ENCODE measurements around the gene ZNF281. TPM values are rescaled to one million over a fixed set of nuclear protein-coding genes. Genes with fewer than 3 reads are reported as not detected.

Gene ZNF281
- total RNA-seq, 4 donors from 2014 or later = 10.4 to 14.1 (median 12.4) TPM

- TF ChIP-seq CTCF (IDR thresholded peaks at IDR 0.05) (no peak), POLR2A (IDR thresholded peaks at IDR 0.05; ENCODE audit: low read depth) (no peak), EP300 (IDR thresholded peaks at IDR 0.05) (no peak), POLR2AphosphoS5 (IDR thresholded peaks at IDR 0.05) (no peak)
- H3K36me3 ChIP-seq = no peaks in the 10 kb centered on the region
- no peak for DNase-seq (ENCODE audit: extremely low spot score)
- intact Hi-C loops (cut with DNase I) = no loop called here
- 79% methylated on average over 5 of the region's 5 CpGs for WGBS
- no peak overlapping the region for H3K4me3 ChIP-seq
- H3K27ac ChIP-seq (replicated peaks in 1 of 4) = no peak overlapping the region
- H3K9me3 ChIP-seq = no peaks in the 10 kb centered on the region
- no peaks in the 10 kb centered on the region for H3K27me3 ChIP-seq
- H3K4me1 ChIP-seq = peaks cover 0 to 7% (median 0%) of the 10 kb centered on the region in 4 donors
Measured at GRCh38 chr1:200364831-200365230, 45.0 kb downstream of the ZNF281 start.

- H3K27me3 ChIP-seq = no peaks in the 10 kb centered on the region
- intact Hi-C loops (cut with DNase I) = no loop called here
- WGBS = 77% methylated on average over 2 of the region's 2 CpGs
- no peak for TF ChIP-seq CTCF (IDR thresholded peaks at IDR 0.05)
- no peak for TF ChIP-seq POLR2AphosphoS5 (IDR thresholded peaks at IDR 0.05)
- TF ChIP-seq POLR2A (IDR thresholded peaks at IDR 0.05; ENCODE audit: low read depth) = no peak
- TF ChIP-seq EP300 (IDR thresholded peaks at IDR 0.05) = no peak
- H3K9me3 ChIP-seq = no peaks in the 10 kb centered on the region
- peaks cover 0 to 7% (median 0%) of the 10 kb centered on the region in 4 donors for H3K4me1 ChIP-seq
- H3K36me3 ChIP-seq = no peaks in the 10 kb centered on the region
- DNase-seq (ENCODE audit: extremely low spot score) = no peak
- H3K27ac ChIP-seq (replicated peaks in 1 of 4) = no peak overlapping the region
- H3K4me3 ChIP-seq = no peak overlapping the region
Measured at GRCh38 chr1:200364091-200364759, 45.6 kb downstream of the ZNF281 start.

GRCh38 chr1:200363264-200363933 is 46.4 kb downstream of the ZNF281 start:
- WGBS = 59% methylated on average over 5 of the region's 5 CpGs
- TF ChIP-seq POLR2AphosphoS5 (IDR thresholded peaks at IDR 0.05) = no peak
- no peak for TF ChIP-seq CTCF (IDR thresholded peaks at IDR 0.05)
- no peak for TF ChIP-seq POLR2A (IDR thresholded peaks at IDR 0.05; ENCODE audit: low read depth)
- TF ChIP-seq EP300 (IDR thresholded peaks at IDR 0.05) = no peak
- Histone ChIP-seq H3K4me3 (no peak overlapping the region), H3K36me3 (no peaks in the 10 kb centered on the region), H3K4me1 (peaks cover 0 to 7% (median 0%) of the 10 kb centered on the region in 4 donors), H3K9me3 (no peaks in the 10 kb centered on the region), H3K27ac (replicated peaks in 1 of 4) (no peak overlapping the region), H3K27me3 (no peaks in the 10 kb centered on the region)
- no peak for DNase-seq (ENCODE audit: extremely low spot score)
- intact Hi-C loops (cut with DNase I) = no loop called here

GRCh38 chr1:200362421-200362820 is 47.4 kb downstream of the ZNF281 start:
- Histone ChIP-seq H3K4me3 (no peak overlapping the region), H3K27me3 (no peaks in the 10 kb centered on the region), H3K27ac (replicated peaks in 1 of 4) (no peak overlapping the region), H3K4me1 (peaks cover 0 to 7% (median 0%) of the 10 kb centered on the region in 4 donors), H3K36me3 (no peaks in the 10 kb centered on the region), H3K9me3 (no peaks in the 10 kb centered on the region)
- DNase-seq (ENCODE audit: extremely low spot score) = no peak
- TF ChIP-seq CTCF (IDR thresholded peaks at IDR 0.05) = no peak
- no peak for TF ChIP-seq POLR2AphosphoS5 (IDR thresholded peaks at IDR 0.05)
- TF ChIP-seq EP300 (IDR thresholded peaks at IDR 0.05) = no peak
- no peak for TF ChIP-seq POLR2A (IDR thresholded peaks at IDR 0.05; ENCODE audit: low read depth)
- intact Hi-C loops (cut with DNase I) = no loop called here
- 84% methylated on average over 2 of the region's 2 CpGs for WGBS

All from esophagus muscularis mucosa (tissue), 4 donors.